HUES6 (cell line): ENCODE results near the gene SND1.
"Not testable (repeated sequence)": the region's sequence is repeated elsewhere in the genome, so short reads cannot be mapped to it uniquely, and the experiment has no call there.

Experiments used
- H3K27ac ChIP-seq: 2 replicates; pipeline ENCODE4 v1.7.0; 2013; ENCODE audit warnings: low read depth, mild to moderate bottlenecking, low read length, inconsistent platforms
- H3K27me3 ChIP-seq: 2 replicates; pipeline ENCODE4 v1.6.1; 2013; ENCODE audit warnings: low read length; ENCODE audit not compliant: control insufficient read depth, insufficient read depth
- H3K36me3 ChIP-seq: 2 replicates; pipeline ENCODE4 v1.6.1; 2013; ENCODE audit warnings: low read length; ENCODE audit not compliant: control insufficient read depth, insufficient read depth
- H3K4me1 ChIP-seq: 2 replicates; pipeline ENCODE4 v1.6.1; 2013; ENCODE audit warnings: low read length; ENCODE audit not compliant: control insufficient read depth, insufficient read depth
- H3K4me3 ChIP-seq: 2 replicates; pipeline ENCODE4 v1.5.1; 2013; ENCODE audit warnings: low read depth, low read length
- H3K9ac ChIP-seq: one replicate; pipeline ENCODE4 v1.6.1; 2013; ENCODE audit warnings: mild to moderate bottlenecking, low read length
- H3K9me3 ChIP-seq: 2 replicates; pipeline ENCODE4 v1.6.1; 2013; ENCODE audit warnings: low read depth, low read length; ENCODE audit not compliant: control insufficient read depth, insufficient read depth

SND1 gene

GRCh38 chr7:127953423-127954356 lies 301.7 kb downstream of the SND1 start:
- H3K27ac ChIP-seq = no peak overlapping the region
- H3K4me1 ChIP-seq = peaks cover 20% of the 10 kb centered on the region
- H3K27me3 ChIP-seq = no peaks in the 10 kb centered on the region
- H3K4me3 ChIP-seq = no peak overlapping the region
- H3K9me3 ChIP-seq = no peaks in the 10 kb centered on the region
- peaks cover 9% of the 10 kb centered on the region for H3K36me3 ChIP-seq
- no peak overlapping the region for H3K9ac ChIP-seq

DNA sequence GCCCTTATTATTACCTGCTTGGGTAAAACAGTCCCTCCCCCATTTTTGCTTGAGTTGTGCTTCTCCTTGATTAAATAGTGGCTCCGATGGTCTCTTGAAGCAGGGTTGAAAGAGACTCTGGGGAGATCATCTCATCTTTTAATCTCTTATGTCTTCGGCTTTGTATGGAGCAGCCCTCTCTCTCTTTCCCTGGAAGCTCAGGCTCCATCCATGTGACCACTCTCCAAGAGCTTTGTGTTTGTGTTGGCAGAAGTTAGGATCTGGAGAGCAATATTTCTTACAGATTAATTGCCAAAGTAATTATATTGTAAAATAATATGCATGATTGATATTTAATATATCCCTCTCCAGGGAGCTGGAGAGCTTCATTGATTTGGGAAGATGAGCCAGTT lies 302.4 kb downstream of the SND1 start:
- no peak overlapping the region for H3K4me3 ChIP-seq
- H3K36me3 ChIP-seq = peaks cover 9% of the 10 kb centered on the region

GRCh38 chr7:127955051-127955531 lies 303.1 kb downstream of the SND1 start:
- no peak overlapping the region for H3K9ac ChIP-seq
- peaks cover 9% of the 10 kb centered on the region; the same call in 1 of the 2 replicates for H3K4me1 ChIP-seq
- no peaks in the 10 kb centered on the region for H3K27me3 ChIP-seq
- H3K9me3 ChIP-seq = no peaks in the 10 kb centered on the region
- H3K4me3 ChIP-seq = no peak overlapping the region
- H3K36me3 ChIP-seq = peaks cover 15% of the 10 kb centered on the region
- H3K27ac ChIP-seq = no peak overlapping the region

More for the DNA sequence above, 302.4 kb downstream of the SND1 start:
- H3K4me1 ChIP-seq = peaks cover 14% of the 10 kb centered on the region; the same call in 1 of the 2 replicates
- no peaks in the 10 kb centered on the region for H3K27me3 ChIP-seq
- H3K9me3 ChIP-seq = no peaks in the 10 kb centered on the region
- H3K9ac ChIP-seq = no peak overlapping the region
- H3K27ac ChIP-seq = no peak overlapping the region

DNA sequence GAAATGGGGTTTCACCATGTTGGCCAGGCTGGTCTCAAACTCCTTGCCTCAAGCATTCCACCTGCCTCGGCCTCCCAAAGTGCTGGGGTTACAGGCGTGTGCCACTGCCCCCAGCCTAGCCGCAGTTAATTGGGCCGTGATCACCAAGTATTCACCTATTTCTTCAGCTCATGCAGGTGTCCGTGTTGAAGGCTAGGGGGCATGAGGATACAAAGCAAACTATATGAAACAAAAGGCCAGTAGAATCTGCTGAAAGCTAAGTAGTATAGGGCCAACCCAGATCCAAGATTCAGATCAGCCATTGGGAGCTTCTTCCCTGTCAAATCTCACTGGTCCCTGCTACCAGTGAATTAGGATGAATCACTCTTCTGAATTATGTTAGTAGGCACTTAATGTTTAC lies 305.9 kb downstream of the SND1 start:
- Histone ChIP-seq H3K9me3 (no peaks in the 10 kb centered on the region), H3K27me3 (no peaks in the 10 kb centered on the region), H3K9ac (no peak overlapping the region), H3K27ac (no peak overlapping the region), H3K36me3 (peaks cover 19% of the 10 kb centered on the region), H3K4me1 (peaks cover 9% of the 10 kb centered on the region; the same call in 1 of the 2 replicates), H3K4me3 (no peak overlapping the region)

DNA sequence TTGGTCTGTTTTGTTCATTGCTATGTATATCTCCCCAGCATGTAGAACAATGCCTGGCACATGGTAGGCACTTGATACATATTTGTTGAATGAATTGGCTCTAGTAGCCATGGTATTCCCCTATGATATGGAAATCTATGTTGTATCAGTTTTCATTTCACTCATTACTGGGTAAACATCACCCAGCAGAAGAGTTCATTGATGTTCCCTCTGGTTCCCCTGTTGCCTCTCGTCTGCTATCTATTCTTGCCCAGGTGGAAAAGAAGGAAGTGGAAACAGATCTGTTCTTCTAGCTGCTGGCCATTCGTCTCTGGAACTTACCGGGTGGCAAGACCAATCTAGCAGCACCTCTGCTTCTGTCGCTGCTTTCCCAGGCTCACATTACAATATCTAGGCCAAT lies 307.8 kb downstream of the SND1 start:
- H3K27me3 ChIP-seq = no peaks in the 10 kb centered on the region

DNA sequence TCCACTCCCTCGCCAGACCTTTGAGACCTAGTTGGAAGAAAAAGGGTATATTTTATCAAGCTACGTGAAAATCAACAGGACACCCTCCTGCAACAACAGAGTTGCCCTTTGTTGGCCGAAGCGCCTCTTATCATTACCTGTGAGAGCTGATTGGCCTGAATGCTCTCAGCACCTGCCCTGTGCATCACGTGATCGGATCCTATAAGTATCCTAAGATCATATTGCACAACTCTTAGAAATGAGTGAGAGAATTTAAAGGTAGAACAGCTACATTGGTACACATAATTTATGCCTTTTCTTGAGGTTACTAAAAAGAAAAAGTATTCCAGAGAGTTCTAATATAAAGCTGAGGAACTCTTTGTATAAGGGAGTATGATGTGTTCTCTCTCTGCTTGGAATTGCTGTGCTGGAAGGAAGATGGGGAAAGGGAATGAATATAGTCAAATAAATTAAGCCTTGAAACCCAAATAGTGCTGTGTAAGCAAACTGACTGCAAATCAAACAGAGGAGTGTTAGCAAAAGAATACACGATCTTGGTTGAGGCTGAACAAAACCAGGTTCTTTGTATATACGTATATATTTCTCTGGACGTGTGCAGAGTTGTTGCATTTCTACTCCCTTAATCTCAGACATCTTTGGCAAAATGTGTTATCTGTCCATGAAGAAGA lies 309.9 kb downstream of the SND1 start:
- H3K4me3 ChIP-seq = no peak overlapping the region
- H3K9me3 ChIP-seq = no peaks in the 10 kb centered on the region
- H3K4me1 ChIP-seq = no peaks in the 10 kb centered on the region
- no peak overlapping the region for H3K27ac ChIP-seq
- peaks cover 10% of the 10 kb centered on the region for H3K36me3 ChIP-seq
- no peaks in the 10 kb centered on the region for H3K27me3 ChIP-seq
- no peak overlapping the region for H3K9ac ChIP-seq

More for the DNA sequence above, 307.8 kb downstream of the SND1 start:
- Histone ChIP-seq H3K9me3 (no peaks in the 10 kb centered on the region), H3K4me1 (no peaks in the 10 kb centered on the region), H3K36me3 (peaks cover 19% of the 10 kb centered on the region), H3K9ac (no peak overlapping the region), H3K27ac (no peak overlapping the region), H3K4me3 (no peak overlapping the region)

DNA sequence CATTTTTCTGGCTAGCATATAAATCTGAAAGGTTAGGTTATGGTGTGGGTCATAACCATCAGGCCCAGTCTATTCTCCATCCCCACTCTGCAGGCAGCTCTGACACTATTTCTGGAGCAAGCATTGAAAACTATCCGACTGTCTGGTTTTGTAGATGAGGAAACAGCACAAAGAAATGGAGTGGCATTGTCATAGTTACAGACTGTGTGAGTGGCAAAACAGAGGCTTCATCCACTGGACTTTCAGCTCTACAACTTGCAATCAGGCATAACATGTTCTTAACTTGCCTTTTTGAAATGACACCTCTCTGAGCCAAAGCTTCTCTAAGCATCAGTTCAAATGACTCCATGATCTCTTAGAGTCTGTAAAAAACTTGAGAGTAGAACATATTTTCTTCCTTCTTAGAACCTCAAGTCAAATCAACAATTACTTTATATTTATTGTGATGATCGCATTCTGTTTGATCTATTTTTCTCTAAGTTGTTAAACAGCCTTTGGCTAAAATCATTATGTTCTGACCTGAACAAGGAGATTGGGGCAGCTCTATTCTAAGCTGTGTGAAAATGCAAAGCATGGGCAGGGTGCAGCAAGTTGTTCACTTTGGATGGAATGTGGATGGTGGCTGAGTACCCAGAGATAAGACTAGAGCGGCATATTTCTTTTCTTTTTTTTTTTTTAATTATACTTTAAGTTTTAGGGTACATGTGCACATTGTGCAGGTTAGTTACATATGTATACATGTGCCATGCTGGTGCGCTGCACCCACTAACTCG lies 310.8 kb downstream of the SND1 start:
- H3K27me3 ChIP-seq = no peaks in the 10 kb centered on the region
- H3K9ac ChIP-seq = no peak overlapping the region
- peaks cover 10% of the 10 kb centered on the region for H3K36me3 ChIP-seq
- H3K4me1 ChIP-seq = no peaks in the 10 kb centered on the region
- H3K27ac ChIP-seq = no peak overlapping the region
- no peaks in the 10 kb centered on the region for H3K9me3 ChIP-seq
- H3K4me3 ChIP-seq = no peak overlapping the region

DNA sequence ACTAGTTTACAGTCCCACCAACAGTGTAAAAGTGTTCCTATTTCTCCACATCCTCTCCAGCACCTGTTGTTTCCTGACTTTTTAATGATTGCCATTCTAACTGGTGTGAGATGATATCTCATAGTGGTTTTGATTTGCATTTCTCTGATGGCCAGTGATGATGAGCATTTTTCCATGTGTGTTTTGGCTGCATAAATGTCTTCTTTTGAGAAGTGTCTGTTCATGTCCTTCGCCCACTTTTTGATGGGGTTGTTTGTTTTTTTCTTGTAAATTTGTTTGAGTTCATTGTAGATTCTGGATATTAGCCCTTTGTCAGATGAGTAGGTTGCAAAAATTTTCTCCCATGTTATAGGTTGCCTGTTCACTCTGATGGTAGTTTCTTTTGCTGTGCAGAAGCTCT lies 311.9 kb downstream of the SND1 start:
- H3K9ac ChIP-seq, H3K27me3 ChIP-seq, H3K4me1 ChIP-seq, H3K27ac ChIP-seq, H3K9me3 ChIP-seq, H3K4me3 ChIP-seq, H3K36me3 ChIP-seq: not testable (repeated sequence)

GRCh38 chr7:127967281-127967680 lies 315.3 kb downstream of the SND1 start:
- Histone ChIP-seq H3K4me3 (no peak overlapping the region), H3K9ac (no peak overlapping the region), H3K27ac (no peak overlapping the region), H3K27me3 (no peaks in the 10 kb centered on the region), H3K36me3 (0 out of 2 replicates have a peak, but pooled peaks cover 2% of the 10 kb centered on the region), H3K4me1 (no peaks in the 10 kb centered on the region), H3K9me3 (no peaks in the 10 kb centered on the region)

DNA sequence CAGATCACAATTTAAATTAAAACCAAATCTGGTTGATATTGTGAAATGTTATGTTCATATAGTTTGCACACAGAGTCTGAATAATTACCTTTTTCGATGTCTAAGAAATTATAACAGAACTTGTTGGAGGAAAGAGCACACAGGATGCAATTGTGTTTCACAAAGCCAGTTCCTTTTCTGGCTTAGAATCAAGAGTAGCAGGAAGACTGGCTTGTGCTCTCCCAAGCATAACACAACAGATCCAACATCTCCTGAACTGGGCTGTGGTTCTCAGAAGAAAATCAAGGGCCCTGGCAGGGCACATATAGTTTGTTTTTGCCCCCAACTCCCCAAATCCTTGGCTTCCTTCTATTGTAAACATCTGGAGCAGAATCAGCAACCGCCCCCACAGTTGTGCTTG lies 316.6 kb downstream of the SND1 start:
- Histone ChIP-seq H3K4me3 (no peak overlapping the region), H3K9ac (no peak overlapping the region), H3K27ac (no peak overlapping the region)

More for the DNA sequence above, 316.6 kb downstream of the SND1 start:
- Histone ChIP-seq H3K9me3 (no peaks in the 10 kb centered on the region), H3K27me3 (no peaks in the 10 kb centered on the region), H3K36me3 (no peaks in the 10 kb centered on the region), H3K4me1 (no peaks in the 10 kb centered on the region)
